ENCODE results near the gene RNU5D-1.
"Not testable (repeated sequence)": the region's sequence is repeated elsewhere in the genome, so short reads cannot be mapped to it uniquely, and the experiment has no call there.

The RNU5D-1 gene

GRCh38 chr1:44730741-44731512, at the start of gene RNU5D-1:
Gene RNU5D-1 (minus strand): TSS chr1:44731170.
- DNase-seq (ENCODE audit: low spot score), result peak; percentile 86

DNA sequence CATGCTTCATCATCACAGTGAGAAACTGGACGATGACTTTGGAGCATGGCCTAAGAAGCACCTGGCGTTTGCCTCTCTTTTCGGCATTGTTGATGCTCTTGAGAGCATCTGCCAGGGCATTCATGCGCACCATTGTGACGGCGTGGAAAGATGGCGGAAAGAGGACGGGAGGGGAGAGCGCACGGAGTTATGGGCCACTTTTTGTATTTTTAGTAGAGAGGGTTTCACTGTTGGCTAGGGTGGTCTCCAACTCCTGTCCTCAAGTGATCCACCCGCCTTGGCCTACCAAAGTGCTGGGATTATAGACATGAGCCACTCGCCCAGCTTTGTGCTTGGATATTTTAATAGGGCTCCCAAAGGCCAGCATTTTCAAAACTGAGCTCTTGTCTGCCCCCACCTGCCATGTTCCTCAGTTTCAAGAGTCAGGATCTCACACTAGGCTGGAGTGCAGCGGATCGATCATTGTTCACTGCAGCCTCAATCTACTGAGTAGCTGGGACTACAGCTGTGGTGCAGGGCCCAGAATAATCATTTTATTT, 49.7 kb upstream of the RNU5D-1 start:
- no peak for DNase-seq (ENCODE audit: low spot score)

DNA sequence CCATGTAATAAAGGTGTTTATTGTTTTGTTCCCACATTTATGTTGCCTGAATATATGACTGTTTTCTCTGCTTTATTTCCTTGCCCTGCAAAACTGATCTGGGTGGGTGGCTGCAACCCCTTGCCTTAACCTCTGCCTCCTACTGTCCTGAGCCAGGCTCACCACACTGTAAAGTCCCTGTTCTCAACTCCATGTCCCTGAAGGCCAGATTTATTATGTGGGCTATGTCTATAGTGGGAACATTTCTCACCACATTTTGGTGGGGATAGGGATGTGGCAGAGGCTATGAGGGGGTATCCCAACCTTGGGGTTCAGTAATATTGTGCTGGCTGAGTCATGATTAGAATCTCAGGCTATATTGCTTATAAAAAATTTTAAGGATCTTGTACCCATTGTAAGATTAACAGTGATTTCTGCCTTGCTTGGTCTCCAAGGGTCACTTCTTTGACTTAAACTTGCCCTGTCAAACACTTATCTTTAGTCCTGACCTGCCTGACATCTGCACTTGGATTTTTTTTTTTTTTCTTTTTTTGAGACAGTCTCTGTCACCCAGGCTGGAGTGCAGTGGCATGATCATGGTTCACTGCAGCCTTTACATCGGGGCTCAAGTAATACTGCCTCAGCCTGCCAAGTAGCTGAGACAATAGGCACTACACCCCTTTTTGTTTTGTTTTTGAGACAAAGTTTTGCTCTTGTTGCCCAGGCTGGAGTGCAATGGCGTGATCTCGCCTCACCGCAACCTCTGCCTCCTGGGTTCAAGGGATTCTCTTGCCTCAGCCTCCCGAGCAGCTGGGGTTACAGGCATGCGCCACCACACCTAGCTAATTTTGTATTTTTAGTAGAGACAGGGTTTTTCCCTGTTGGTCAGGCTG, 48.0 kb upstream of the RNU5D-1 start:
- DNase-seq (ENCODE audit: low spot score), result no peak

GRCh38 chr1:44777969-44778635, 47.1 kb upstream of the RNU5D-1 start:
- no peak for DNase-seq (ENCODE audit: low spot score)

- DNase-seq (ENCODE audit: low spot score), result no peak
These were observed 46.6 kb upstream of the RNU5D-1 start for GRCh38 chr1:44777547-44777946.

DNA sequence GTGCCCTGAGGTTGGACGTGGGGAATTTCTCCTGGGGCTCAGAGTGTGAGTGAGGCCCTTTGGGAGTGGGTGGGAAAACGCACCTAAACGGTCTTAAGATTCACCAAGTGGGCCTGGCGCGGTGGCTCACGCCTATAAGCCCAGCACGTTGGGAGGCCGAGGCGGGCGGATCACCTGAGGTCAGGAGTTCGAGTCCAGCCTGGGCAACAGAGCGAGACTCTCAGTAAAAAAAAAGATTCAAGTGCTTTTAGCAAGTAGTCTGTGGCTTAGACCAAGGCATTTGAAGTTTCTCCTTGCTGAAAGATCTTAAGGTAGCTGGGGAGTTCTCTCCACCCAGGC, 45.7 kb upstream of the RNU5D-1 start:
- DNase-seq (ENCODE audit: low spot score), result no peak

- DNase-seq (ENCODE audit: low spot score), result peak; percentile 34
These were observed 45.2 kb upstream of the RNU5D-1 start for GRCh38 chr1:44775930-44776729.

DNA sequence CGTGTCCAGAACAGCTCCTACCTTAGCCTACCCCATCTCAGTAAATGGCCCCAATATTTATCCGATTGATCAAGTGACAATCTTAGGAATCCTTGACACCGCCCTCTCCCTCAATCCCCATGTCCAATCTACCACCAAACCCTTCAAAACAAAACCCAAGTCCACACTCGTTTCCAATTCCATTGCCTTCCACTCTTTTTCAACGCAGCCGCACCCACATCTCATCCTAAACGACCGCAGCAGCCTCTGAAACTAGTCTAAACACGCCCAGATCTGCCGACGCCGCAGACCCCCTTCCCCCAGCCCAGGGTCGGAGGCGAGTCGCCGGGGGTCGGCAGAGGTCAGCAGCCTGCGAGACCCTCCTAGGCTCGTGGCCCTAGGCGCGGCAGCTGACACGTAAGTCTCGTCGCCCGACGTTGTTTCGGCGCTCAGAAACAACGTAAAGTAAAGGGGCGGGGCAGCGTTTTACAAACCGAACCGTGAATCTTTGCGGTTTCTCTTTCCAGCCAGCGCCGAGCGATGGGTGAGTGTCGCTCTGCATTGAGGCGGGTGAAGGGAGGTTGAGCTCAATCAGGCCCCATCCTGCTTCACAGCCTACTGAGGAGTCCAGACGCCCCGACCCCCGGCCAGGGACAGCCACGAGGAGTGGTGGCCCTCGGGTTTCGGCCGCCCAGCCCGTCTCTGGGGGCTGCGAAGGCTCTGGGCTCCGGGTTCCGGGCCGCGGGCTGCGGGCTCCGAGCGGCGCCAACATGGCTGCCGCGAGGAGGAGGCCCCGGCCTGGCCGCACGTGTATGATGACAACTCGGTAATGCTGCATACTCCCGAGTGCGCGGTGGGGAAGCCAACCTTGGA, 44.3 kb upstream of the RNU5D-1 start, which contains the start of gene RPS8:
TSS of gene RPS8 (plus strand) at position 463 of the 852 bp plus-strand sequence. CDS start at position 520, 57 bp downstream.
- peak; percentile 85 for DNase-seq (ENCODE audit: low spot score)

- DNase-seq (ENCODE audit: low spot score), result not testable (repeated sequence)
These were observed 35.5 kb upstream of the RNU5D-1 start for GRCh38 chr1:44766421-44766820.

GRCh38 chr1:44760876-44761275, 29.9 kb upstream of the RNU5D-1 start:
- no peak for DNase-seq (ENCODE audit: low spot score)

GRCh38 chr1:44759077-44759476, 28.1 kb upstream of the RNU5D-1 start:
- no peak for DNase-seq (ENCODE audit: low spot score)

- no peak for DNase-seq (ENCODE audit: low spot score)
These were observed 26.4 kb upstream of the RNU5D-1 start for GRCh38 chr1:44757420-44757819.

- no peak for DNase-seq (ENCODE audit: low spot score)
These were observed 16.9 kb upstream of the RNU5D-1 start for GRCh38 chr1:44747878-44748277.

GRCh38 chr1:44743211-44743610, 12.2 kb upstream of the RNU5D-1 start:
- no peak for DNase-seq (ENCODE audit: low spot score)

DNA sequence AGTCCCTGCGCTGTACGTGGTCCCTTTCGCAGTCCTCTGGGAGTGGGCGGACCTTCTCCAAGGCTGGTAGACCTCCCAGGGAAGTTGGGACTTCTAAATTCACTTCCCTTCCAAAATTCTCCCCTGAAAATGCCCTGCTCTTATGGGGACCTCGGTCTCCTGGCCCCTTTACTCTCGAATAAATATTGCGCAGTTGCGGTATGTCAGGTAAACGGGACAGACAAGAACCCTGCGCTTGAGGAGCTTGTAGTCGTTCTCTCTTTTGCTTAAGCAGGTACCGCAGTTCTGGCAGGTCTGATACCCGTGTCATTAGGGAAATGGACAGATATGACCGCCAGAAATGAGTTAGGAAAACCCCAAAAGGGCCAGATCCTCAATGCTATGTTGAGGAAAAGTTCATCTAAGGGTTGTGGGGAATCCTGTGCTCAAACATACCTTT, 9.2 kb upstream of the RNU5D-1 start:
- DNase-seq (ENCODE audit: low spot score), result no peak

DNA sequence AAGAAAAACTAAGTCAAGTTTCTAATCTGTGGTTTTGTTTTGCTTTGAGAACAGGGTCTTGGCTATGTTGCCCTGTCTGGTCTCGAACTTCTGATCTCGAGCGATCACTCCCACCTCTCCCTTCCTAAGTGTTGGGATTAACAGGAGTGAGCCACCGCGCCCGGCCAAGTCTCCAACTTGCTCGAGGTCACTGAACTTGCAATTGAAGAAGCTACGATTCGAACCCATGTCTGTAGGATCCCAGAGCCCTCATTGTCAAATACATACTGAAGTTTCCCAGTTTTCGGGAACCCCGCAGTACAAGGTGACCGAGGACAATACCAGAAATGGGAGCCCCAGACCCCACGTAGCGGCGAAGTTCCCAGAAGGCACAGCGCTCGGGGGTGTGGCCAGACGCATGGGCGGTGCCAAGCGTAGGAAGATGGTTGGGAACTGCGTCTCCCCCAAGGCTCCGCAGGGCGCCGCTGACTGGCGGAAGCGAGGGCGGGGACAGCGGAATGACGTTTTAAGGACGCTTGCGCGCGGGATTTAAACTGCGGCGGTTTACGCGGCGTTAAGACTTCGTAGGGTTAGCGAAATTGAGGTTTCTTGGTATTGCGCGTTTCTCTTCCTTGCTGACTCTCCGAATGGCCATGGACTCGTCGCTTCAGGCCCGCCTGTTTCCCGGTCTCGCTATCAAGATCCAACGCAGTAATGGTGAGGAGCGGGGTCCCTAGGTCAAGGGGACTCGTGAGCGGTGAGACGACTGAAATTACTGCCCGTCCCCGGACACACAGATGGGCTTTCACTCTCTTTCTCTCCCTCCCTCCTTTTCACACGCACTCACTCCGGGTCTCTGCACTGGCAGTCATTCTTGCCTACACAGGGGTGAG, 8.6 kb upstream of the RNU5D-1 start, which contains the start of gene KIF2C:
TSS of gene KIF2C (plus strand) at position 531 of the 872 bp plus-strand sequence. CDS start at position 627, 96 bp downstream.
- peak; percentile 97 for DNase-seq (ENCODE audit: low spot score)

GRCh38 chr1:44738953-44739306, 8.0 kb upstream of the RNU5D-1 start:
- DNase-seq (ENCODE audit: low spot score), result not testable (repeated sequence)

DNA sequence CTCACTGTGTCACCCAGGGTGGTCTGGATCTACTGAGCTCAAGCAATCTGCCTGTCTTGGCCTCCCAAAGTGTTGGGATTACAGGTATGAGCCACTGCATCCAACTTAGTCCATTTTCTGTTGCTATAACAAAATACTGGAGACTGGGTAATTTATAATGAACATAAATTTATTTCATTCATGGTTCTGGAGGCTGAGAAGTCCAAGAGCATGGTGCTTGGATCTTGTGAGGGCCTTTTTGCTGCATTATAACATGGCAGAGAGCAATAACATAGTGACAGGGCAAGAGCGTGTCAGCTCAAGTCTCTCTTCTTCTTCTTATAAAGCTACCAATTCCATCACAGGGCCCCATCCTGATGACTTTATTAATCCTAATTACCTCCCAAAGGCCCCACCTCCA, 5.0 kb upstream of the RNU5D-1 start:
- DNase-seq (ENCODE audit: low spot score), result no peak

DNA sequence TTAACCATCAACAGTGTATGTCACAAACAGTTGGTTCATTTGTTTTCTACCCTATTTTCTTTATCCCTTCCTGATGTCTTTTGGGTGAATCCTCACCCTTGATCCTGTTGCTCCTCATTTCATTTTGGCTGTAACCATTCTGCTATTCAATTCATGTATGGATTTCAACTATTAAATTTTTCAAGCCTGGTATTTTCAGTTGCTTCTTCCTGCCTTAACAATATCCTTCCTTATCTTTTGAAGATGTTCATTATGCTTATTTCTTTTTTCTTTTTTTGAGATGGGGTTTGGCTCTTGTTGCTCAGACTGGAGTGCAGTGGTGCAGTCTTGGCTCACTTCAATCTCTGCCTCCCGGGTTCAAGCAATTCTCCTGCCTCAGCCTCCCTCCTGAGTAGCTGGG, 2.8 kb upstream of the RNU5D-1 start:
- no peak for DNase-seq (ENCODE audit: low spot score)

All from hepatic stellate cell (primary cell).